Keratinocyte (primary cell): ENCODE results near the gene PAPPA2. TPM values are rescaled to one million over a fixed set of nuclear protein-coding genes. Genes with fewer than 3 reads are reported as not detected.

Source experiments
- DNase-seq: peaks from one replicate; pipeline ENCODE4 v3.0.0-alpha.2; 2011; ENCODE audit warnings: low read depth, missing footprints, low spot score
- FAIRE-seq: peaks from 2 replicates; lab custom pipeline; 2011; peaks lifted over from hg19 to GRCh38; lab: Jason Lieb, UNC
- H2AFZ ChIP-seq: 2 replicates; pipeline ENCODE4 v1.6.0; 2012; ENCODE audit warnings: low read length, control low read depth, inconsistent platforms; ENCODE audit not compliant: control insufficient read depth
- H3K27ac ChIP-seq: 2 replicates; pipeline ENCODE4 v1.5.1; 2011; ENCODE audit warnings: low read length; ENCODE audit not compliant: control insufficient read depth, insufficient read depth
- H3K27me3 ChIP-seq: 3 replicates; pipeline ENCODE4 v1.6.0; 2011; ENCODE audit warnings: low read length; ENCODE audit not compliant: control insufficient read depth, insufficient read depth; ENCODE audit errors: extremely low read depth
- H3K36me3 ChIP-seq, 2 experiments: 2 replicates in 1 of 2; 3 replicates in 1 of 2; pipeline ENCODE4 v1.5.1; 2011; ENCODE audit warnings: low read length in 2 of 2, mild to moderate bottlenecking in 1 of 2; ENCODE audit not compliant: control insufficient read depth in 2 of 2, insufficient read depth in 2 of 2; ENCODE audit errors: extremely low read depth in 1 of 2
- H3K4me1 ChIP-seq: 3 replicates; pipeline ENCODE4 v1.5.1; 2011; ENCODE audit warnings: low read length; ENCODE audit not compliant: control insufficient read depth, insufficient read depth; ENCODE audit errors: extremely low read depth
- H3K4me2 ChIP-seq: 3 replicates; pipeline ENCODE4 v1.6.0; 2011; ENCODE audit warnings: low read depth, low read length; ENCODE audit not compliant: control insufficient read depth, insufficient read depth; ENCODE audit errors: extremely low read depth
- H3K4me3 ChIP-seq, 3 experiments: fragments of 200-600 bp in 1 of 3; sonication (generic) in 1 of 3; 2 replicates in 2 of 3; 3 replicates in 1 of 3; pipeline ENCODE4 v1.5.1; 2011 to 2016; ENCODE audit warnings: low read length in 3 of 3, mild to moderate bottlenecking in 3 of 3, control low read depth in 2 of 3, inconsistent platforms in 1 of 3, low read depth in 1 of 3, mixed read lengths in 1 of 3, mixed run types in 1 of 3, moderate library complexity in 1 of 3; ENCODE audit not compliant: control insufficient read depth in 2 of 3, insufficient read depth in 2 of 3; ENCODE audit errors: extremely low read depth in 1 of 3
- H3K79me2 ChIP-seq: 2 replicates; pipeline ENCODE4 v1.6.0; 2012; ENCODE audit warnings: low read length; ENCODE audit not compliant: control insufficient read depth, insufficient read depth
- H3K9ac ChIP-seq: 3 replicates; pipeline ENCODE4 v1.6.0; 2011; ENCODE audit warnings: low read length; ENCODE audit not compliant: control insufficient read depth, insufficient read depth; ENCODE audit errors: extremely low read depth
- H3K9me1 ChIP-seq: 3 replicates; pipeline ENCODE4 v1.6.0; 2011; ENCODE audit warnings: low read length; ENCODE audit not compliant: control insufficient read depth, insufficient read depth; ENCODE audit errors: extremely low read depth
- H3K9me3 ChIP-seq: 2 replicates; pipeline ENCODE4 v1.5.1; 2012; ENCODE audit warnings: low read depth, low read length; ENCODE audit not compliant: control insufficient read depth
- H4K20me1 ChIP-seq: 3 replicates; pipeline ENCODE4 v1.6.0; 2011; ENCODE audit warnings: low read length; ENCODE audit not compliant: control insufficient read depth, insufficient read depth; ENCODE audit errors: extremely low read depth
- EZH2 ChIP-seq: IDR thresholded peaks from one replicate; pipeline ENCODE4 v1.6.1; 2012; ENCODE audit warnings: inconsistent platforms, mild to moderate bottlenecking, low read length, moderate library complexity
- dilution Hi-C: fragments of 300-500 bp; cut with MboI; formaldehyde crosslinking; loops from one replicate; pipeline ENCODE4 v1.7.0; 2020; ENCODE audit warnings: low sequenced_read_pairs; ENCODE audit not compliant: extremely low pct_ligation_motif_present
- polyA plus RNA-seq, 5 experiments: library from polyadenylated mRNA; depleted of rRNA in 3 of 5; stranded (reverse) in 3 of 5; stranded (forward) in 1 of 5; unstranded in 1 of 5; fragments of >200 nt; gene quantifications; 1 replicate in 1 of 5; 2 replicates in 3 of 5; 3 replicates in 1 of 5; pipeline versions ENCODE4 v1.2.1 to v1.2.3, GENCODE V29; 2011 to 2012; ENCODE audit warnings: missing spikeins in 2 of 5, low read depth in 1 of 5, low replicate concordance in 1 of 5
- TF ChIP-seq, protein P1 (sequence below), 3 experiments: IDR thresholded peaks in 1 of 3; conservative IDR thresholded peaks in 1 of 3; optimal IDR thresholded peaks in 1 of 3; 2 replicates in 2 of 3; 3 replicates in 1 of 3; pipeline versions ENCODE3 to v1.5.1; 2011; ENCODE audit warnings: low read length in 3 of 3, mild to moderate bottlenecking in 3 of 3, moderate library complexity in 2 of 3, control low read depth in 1 of 3, inconsistent platforms in 1 of 3; ENCODE audit not compliant: insufficient read depth in 2 of 3; ENCODE audit errors: extremely low read depth in 1 of 3

Gene PAPPA2
- polyA plus RNA-seq, 1 donor (not counting 4 experiments of a cell fraction or from before 2014, with no cell fraction given) = 0.07 TPM

GRCh38 chr1:176699821-176700220 is 236.8 kb downstream of the PAPPA2 start:
- dilution Hi-C loops = no loop called here
- H3K9me3 ChIP-seq = no peaks in the 10 kb centered on the region
- no peak for DNase-seq
- no peaks in the 10 kb centered on the region for H3K9me1 ChIP-seq
- H3K4me2 ChIP-seq = no peak overlapping the region
- H4K20me1 ChIP-seq = no peaks in the 10 kb centered on the region
- H2AFZ ChIP-seq = no peak overlapping the region
- TF ChIP-seq EZH2 = no peak
- TF ChIP-seq, protein P1, sequence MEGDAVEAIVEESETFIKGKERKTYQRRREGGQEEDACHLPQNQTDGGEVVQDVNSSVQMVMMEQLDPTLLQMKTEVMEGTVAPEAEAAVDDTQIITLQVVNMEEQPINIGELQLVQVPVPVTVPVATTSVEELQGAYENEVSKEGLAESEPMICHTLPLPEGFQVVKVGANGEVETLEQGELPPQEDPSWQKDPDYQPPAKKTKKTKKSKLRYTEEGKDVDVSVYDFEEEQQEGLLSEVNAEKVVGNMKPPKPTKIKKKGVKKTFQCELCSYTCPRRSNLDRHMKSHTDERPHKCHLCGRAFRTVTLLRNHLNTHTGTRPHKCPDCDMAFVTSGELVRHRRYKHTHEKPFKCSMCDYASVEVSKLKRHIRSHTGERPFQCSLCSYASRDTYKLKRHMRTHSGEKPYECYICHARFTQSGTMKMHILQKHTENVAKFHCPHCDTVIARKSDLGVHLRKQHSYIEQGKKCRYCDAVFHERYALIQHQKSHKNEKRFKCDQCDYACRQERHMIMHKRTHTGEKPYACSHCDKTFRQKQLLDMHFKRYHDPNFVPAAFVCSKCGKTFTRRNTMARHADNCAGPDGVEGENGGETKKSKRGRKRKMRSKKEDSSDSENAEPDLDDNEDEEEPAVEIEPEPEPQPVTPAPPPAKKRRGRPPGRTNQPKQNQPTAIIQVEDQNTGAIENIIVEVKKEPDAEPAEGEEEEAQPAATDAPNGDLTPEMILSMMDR (optimal IDR thresholded peaks at IDR 0.05 in 1 of 3, IDR thresholded peaks at IDR 0.05 in 1 of 3, conservative IDR thresholded peaks at IDR 0.05 in 1 of 3; ENCODE audit: extremely low read depth in 1 of 3, insufficient read depth in 2 of 3, low read length in 3 of 3) = no peak
- H3K4me3 ChIP-seq = no peak overlapping the region
- no peak for FAIRE-seq
- H3K27me3 ChIP-seq = no peaks in the 10 kb centered on the region
- H3K9ac ChIP-seq = no peak overlapping the region
- no peak overlapping the region for H3K27ac ChIP-seq
- H3K4me1 ChIP-seq = no peaks in the 10 kb centered on the region
- H3K79me2 ChIP-seq = no peaks in the 10 kb centered on the region
- H3K36me3 ChIP-seq = no peaks in the 10 kb centered on the region

GRCh38 chr1:176701151-176701866 is 238.3 kb downstream of the PAPPA2 start:
- no peak overlapping the region for H3K9ac ChIP-seq
- TF ChIP-seq, protein P1 (optimal IDR thresholded peaks at IDR 0.05 in 1 of 3, IDR thresholded peaks at IDR 0.05 in 1 of 3, conservative IDR thresholded peaks at IDR 0.05 in 1 of 3; ENCODE audit: extremely low read depth in 1 of 3, insufficient read depth in 2 of 3, low read length in 3 of 3) = no peak
- TF ChIP-seq EZH2 = no peak
- no peak overlapping the region for H2AFZ ChIP-seq
- no peaks in the 10 kb centered on the region for H3K79me2 ChIP-seq
- H3K27me3 ChIP-seq = no peaks in the 10 kb centered on the region
- no peak for FAIRE-seq
- H3K4me3 ChIP-seq = no peak overlapping the region
- dilution Hi-C loops = no loop called here
- H3K9me1 ChIP-seq = no peaks in the 10 kb centered on the region
- no peak overlapping the region for H3K27ac ChIP-seq
- no peaks in the 10 kb centered on the region for H4K20me1 ChIP-seq
- H3K4me1 ChIP-seq = no peaks in the 10 kb centered on the region
- no peaks in the 10 kb centered on the region for H3K36me3 ChIP-seq
- no peak for DNase-seq
- no peak overlapping the region for H3K4me2 ChIP-seq
- H3K9me3 ChIP-seq = no peaks in the 10 kb centered on the region
